NCI-H1694 treated with DMSO at 0.1 percent for 48 hours (cell line): ENCODE results near the gene MAMLD1.

Experiments
- DNase-seq: peaks from one replicate; lab custom pipeline; 2025; lab: John Stamatoyannopoulos, UW

MAMLD1 gene

DNA sequence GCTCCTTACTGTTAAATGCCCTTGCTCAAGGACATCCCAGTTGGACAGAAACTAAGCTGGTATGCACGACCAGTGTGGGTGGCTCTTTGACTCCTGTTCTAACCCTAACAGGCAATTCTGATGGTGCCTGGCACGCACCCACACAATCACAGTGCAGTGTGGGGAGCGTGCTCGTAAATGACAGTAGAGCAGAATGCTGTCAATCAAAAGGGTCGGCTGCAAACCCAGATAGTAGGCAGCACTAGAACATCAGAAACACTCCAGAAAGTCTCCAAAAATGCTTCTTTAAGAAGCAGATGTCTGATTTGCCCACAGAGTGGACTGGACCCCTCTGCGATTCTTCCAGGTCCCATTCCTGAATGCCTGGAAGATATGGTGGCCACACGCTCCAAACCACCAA lies 167.7 kb downstream of the MAMLD1 start:
- no peak for DNase-seq

DNA sequence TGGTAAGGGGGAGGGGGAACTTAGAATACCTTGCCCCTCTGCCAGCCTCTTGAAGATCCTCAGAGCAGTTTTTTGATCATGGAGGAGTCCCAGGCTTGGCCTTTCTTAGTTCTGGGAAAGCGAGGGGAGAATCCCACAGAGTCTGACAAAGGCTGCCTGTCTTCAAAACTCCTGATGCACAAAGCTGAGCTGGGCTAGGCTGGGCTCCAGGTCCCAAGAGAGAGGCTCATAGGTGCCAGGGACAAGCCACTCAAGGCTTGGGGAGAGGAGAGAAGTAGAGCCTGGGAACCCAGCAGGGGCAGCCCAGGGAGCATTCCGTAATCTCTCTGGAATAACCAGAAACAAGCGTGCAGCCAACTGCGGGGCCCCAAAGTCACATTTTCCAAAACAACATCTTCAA lies 168.3 kb downstream of the MAMLD1 start:
- no peak for DNase-seq

DNA sequence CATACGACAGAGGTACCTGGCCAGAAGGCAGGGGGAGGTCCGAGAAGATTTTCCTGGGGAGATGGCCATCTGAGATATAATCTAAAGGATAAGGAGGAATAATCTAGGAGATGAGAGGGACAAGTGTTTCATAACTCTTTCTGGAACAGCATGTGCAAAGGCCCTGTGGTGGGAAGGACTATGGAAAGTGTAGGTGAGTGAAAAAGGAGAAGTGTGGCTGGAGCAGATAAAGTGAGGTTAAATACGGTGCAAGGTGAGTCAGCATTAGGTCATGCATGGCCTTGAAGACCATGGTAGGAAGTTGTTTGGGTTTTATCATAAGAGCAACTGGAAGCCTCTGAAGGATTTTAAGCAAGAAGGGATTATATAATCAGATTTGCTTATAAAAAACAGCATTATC lies 170.7 kb downstream of the MAMLD1 start:
- no peak for DNase-seq

DNA sequence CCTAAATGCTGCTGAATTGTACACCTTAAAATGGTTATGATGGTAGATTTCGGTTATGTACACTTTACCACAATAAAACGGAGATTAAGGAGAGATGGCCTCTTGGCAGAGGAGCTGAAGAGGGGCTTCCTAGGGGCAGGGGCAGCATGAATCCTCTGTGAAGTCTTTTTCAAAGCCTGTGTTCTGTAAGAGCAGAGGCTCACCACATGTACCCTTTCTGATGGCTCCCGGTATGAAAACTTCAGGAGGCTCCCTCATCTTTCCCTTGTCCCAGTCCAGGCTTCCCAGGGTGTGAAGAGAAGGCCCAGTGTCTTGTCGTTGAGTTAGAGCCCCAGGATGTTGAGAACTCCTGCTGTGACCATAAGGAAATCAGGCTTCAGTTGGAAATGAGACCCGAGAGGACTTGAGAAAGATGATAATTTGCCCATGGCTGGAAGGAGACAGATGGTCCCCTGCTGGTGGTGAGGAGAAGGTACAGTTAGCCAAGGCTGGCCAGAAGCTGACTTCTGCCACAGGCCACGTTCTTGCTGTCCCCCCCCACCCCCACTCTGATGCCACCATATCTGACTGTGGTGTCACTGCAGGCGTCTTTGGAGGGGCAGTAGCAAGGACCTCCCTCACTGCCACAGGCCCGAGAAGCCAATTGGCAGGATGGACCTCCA lies 173.5 kb downstream of the MAMLD1 start:
- no peak for DNase-seq

DNA sequence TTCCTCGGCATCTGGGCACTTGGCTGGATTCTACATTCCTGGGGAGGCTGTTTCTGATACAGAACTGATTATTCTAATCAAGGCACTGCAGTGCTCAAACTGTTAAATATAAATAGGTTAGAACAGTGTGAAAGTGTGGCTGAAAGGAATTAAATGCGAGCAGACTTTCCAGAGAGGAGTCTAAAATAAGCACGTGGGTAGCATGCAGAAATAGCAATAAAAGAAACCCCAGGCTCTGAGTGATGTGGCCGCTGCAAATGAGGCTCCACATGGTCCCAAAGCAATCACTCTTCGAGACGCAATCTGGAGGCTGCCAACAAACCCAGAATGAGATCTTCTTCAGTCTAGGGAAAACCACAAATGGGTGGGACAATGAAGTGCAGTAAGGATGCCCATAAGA lies 174.7 kb downstream of the MAMLD1 start:
- DNase-seq: no peak

DNA sequence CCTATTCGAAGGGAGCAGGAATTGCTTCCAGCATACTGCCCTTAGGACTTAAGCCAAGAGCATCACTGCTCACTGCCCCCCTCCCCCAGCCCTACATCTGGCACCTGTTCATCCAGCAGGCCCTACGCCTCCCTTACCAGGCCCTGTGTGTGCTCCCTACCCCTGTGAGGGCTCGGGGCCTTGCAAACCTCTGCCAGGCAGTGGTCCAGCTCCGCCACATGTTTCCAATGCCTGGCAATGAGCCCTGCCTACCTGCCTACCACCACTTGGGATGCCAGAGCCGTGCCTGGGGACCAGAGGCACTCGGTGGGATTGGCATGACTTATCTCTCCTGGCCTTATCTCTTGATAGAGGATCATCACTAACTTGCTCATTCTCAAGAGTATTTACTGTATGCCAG lies 177.8 kb downstream of the MAMLD1 start:
- DNase-seq: no peak

DNA sequence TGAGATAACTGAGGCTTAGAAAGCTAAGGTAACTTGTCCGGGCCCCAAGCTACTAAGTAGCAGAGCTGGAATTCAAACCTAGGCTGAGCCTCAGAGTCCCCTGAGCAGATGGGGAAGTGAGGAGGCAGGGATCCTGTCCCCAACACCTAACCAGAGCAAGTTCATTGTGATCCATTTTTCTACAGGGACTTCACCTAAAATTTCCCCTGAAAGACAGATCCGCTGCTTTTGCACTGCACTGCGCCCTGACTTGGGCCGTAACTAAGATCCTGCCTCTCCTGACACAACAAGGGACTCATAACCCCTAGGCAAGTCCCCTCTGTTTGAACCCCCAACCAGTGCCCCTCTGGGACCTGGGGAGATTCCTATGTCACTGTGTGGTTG lies 179.7 kb downstream of the MAMLD1 start:
- no peak for DNase-seq

DNA sequence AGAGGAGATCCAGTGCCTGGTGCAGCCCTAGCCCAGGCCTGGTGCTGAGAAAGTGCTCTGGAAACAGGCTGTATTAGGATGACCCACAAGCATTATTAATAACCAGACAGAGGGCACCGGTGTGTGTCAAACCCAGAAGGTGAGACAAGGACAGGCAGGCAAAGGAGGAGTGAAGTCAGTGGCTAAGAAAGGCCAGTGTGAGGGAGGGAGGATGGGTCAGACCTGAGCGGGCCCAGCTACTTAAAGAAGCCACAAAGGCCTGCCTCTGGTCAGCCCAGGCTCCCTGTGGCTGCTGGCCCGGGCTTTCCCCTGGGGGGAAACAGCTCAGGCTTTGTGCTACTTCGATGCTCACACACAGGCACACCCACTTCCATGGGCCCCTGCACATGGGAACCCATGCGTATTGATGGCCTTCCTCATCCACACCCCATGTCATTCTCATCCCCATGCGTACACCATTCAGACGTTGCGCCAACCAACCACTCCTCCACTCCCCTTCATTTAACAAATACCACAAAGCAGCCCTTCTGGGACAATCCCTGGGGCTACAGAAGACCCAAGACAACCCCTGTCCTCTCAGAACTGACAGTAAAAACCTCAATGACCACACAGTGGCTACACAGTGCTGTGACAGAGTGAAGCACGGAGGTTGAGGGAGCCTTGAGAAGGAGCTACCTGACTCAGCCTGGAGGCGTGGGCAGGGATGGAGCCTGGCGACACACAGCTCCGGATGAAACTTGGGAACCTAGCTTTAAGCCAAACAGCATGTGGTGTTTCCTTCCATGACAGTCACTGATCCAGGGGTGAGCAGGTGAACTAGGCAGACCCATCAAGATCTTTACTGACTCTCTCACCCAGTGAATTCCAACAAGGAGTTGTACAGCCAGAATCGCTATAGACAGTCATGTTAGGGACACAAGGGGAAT lies 180.4 kb downstream of the MAMLD1 start:
- DNase-seq: no peak

DNA sequence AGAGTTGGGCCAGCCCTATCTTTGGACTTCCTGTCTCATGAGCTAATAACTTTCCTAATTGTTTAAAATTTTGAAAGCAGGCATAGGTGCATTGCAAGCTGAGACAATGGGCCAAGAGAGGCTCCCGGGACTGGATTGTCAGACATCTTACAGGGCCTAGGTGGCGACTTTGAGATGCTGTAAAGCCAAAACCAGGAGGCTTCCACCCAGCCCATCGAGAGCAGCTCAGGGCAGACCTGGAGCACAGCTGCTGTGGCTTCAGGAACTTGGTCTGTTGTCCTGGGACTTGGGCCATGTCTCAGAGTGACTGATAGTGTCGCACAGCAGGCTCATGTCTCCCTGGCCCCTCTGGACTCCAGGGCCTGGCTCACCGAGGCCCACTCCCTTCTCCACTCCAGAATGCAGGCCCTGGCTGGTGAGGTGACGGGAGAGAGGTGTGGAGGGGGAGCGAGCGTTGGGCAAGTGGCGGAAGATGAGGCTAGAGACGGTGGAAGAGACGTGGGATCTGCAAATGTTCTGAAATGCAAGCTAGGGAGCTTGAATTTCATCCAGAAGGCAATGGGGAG lies 181.2 kb downstream of the MAMLD1 start:
- DNase-seq: no peak

DNA sequence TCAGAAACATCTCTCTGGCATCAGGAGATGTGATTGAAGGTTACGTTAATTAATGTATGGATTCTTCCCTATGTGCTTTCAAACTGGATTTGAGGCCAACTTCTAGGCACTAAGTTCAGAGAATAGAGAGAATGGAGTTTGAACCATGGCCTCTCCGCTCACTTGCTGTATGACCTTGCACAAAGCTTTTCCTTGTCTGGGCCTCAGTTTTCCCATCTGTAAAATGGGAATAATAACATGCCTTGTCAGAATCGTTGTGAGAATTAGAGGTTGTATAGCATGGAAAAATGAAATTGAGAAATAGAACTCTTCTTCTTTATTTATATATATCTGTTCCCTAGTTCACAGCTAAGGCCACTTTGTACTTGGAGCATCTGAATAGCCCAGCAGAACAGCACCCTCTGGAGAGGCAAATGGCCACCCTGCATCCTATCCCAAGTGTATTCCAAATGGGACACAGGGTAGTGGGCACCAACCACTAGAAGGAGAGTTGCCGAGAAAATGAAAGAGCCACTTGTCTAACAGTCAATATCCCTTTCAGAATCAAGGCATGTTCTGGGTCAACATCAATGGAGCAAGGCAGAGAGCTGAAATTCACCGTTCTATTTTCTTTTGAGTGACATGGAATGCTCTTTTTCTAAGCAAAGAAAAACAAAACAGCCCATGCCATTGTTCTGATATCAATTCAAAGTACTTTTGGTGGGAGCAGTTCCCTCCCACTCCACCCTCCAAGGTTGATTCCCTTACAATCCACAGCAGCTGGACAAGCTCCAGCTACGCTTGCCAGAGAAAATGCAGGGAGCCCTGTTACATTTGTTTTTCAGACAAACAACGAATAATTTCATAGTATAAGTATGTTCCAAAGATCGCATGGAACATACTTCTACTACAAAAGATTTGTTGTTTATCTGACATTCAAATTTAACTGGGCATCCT lies 182.0 kb downstream of the MAMLD1 start:
- no peak for DNase-seq

DNA sequence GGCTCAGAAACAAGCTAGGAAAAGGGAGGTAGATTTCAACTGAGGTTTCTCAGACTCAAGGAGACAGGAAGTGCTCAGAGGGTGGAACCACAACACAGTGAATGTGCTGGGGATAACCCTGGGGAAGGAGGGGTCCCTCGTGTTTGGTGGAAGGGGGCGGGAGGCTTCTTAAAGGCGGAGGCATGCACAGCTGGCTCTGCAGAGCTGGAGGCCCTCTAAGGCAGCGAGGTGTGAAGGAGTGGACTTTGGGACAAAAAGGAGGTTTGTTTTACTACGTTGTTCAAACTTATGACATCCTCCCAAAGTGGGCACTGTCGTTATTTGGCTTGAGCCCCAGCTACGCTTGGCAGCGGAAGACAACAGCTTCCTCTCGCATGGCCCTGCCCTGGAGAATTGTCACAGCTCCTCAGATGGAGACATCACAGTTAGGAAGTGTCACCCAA lies 183.6 kb downstream of the MAMLD1 start:
- DNase-seq: no peak

DNA sequence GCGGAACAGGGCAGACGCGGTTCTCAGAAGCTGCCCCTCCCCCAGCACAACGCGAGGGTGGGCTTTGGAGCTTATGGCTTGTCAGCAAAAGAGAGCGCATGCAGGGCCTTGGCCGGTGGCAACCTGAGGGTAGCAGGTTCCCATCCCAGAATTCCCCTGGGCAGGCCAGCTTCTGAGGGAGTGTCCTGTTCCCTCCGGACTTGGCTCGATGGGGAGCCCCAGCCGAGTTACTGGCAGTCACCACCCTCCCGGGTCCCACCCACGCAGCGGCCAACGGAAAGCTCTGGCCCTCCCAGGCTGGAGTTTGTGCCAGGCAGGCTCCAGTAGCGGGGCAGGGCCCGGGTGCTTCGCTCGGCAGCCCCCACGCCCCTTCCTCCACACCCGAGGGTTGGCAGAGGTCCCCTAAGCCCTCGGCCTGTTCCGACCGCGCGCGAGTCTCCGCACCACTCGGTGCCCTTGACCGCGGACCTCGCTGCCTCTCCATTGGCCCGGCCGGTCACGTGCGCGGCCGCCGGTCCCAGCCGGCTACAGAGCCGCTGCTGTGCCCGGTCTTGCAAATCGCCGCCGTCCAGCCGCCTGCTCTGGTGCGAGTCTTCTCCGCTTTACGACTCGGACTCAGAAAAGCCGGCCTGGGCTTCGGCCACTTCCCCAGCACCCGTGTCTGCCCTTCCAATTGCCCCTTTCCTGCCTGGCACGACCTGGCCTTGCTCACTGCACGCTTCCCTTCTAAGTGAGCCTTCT lies 184.4 kb downstream of the MAMLD1 start:
- DNase-seq: no peak

DNA sequence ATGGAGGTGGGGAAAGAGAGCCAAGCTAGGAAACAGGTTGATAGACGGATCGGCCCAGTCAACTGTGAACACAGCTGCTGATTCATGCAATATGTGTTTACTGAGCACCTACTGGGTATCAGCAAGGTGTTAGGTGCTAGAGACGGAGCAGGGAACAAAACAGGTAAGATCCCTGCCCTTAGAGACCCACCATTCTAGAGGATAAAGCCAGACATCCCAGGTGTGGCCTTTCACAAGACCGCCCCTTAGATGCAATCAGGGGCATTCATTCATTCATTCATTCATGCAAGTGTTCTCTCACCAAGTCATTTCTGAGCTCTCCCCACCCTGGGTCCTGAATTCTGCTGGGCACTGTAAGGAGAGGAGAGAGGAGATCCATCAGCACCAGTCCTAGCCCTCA lies 185.1 kb downstream of the MAMLD1 start:
- DNase-seq: no peak

DNA sequence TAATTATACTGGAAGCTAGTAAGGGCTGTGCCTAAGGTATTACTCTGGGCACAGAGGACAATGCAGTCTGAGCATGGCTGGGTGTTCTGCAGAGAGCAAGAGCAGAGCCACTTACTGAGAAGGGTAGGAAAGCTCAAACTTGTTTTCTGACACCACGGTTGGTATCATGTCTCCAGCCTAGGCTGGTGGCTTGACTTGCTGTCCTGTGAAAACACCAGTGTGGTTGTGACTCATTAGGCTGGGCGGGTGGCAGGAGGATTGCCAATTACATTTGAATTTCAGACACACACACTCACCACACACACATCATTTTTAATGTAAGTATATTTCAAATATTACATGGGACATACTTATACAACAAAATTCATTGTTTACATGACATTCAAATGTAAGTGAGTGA lies 185.6 kb downstream of the MAMLD1 start:
- no peak for DNase-seq

DNA sequence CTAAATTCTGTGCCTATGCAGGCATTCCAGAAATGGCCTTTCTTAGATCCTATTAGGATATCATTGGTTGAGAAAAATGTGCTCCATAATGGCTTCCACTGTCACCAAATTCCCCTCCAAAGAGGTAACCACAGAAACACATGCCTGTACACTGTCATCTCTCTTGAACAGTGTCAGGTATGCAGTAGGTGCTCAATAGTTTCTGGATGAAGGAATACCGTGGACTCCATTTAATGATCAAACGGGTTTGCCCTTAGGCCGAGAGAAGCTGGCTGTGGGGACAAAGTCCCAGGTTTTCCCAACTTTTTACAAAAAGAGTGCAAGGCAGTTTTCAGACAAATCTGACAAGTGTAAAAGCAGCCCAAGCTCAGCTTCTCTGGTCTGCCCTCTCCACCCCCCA lies 188.8 kb downstream of the MAMLD1 start:
- no peak for DNase-seq

DNA sequence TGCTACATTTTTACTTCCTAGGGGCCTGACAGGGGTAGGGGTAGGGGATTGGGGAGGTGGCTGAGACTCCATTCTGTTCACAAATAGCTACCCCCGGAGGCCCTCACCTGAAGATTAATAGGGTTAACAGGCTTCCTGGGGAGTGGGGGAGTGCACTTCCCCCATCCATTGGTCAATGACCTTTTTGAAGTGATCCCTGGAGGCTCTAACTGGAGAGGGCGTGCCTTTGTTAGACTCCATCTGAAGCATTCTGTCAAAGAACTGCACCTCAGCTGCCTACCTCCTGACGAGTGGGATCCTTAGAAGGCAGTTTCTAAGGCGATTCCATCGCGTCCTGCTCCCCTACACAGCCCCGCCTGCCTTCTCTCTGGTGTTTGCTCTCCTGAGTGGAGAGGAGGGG lies 195.3 kb downstream of the MAMLD1 start:
- no peak for DNase-seq
